ENCODE data around the gene PRKAA1. TPM values are rescaled to one million over a fixed set of nuclear protein-coding genes. Genes with fewer than 3 reads are reported as not detected.

PRKAA1 gene
- total and polyA plus RNA-seq, 12 donors, result 19.5 to 100 (median 59.1) TPM

- Histone ChIP-seq H3K27me3 (no peaks in the 10 kb centered on the region), H3K36me3 (replicated peaks in 1 of 2) (peaks cover 0 to 22% of the 10 kb centered on the region in 2 donors), H3K4me1 (replicated peaks in 1 of 2) (peaks cover 0 to 38% of the 10 kb centered on the region in 2 donors), H3K4me3 (no peak overlapping the region), H3K9me3 (replicated peaks in 1 of 3) (no peaks in the 10 kb centered on the region), H3K27ac (no peak overlapping the region)
- DNase-seq, result no peak
- intact Hi-C loops (cut with DNase I), result no loop called here
- WGBS, 4 donors, result 73 to 83% (median 81%) methylated on average over 5 of the region's 5 CpGs
- TF ChIP-seq CTCF (IDR thresholded peaks at IDR 0.05) (no peak), POLR2A (IDR thresholded peaks at IDR 0.05) (no peak)
Measured at GRCh38 chr5:40780199-40780598, 18.0 kb downstream of the PRKAA1 start.

DNA sequence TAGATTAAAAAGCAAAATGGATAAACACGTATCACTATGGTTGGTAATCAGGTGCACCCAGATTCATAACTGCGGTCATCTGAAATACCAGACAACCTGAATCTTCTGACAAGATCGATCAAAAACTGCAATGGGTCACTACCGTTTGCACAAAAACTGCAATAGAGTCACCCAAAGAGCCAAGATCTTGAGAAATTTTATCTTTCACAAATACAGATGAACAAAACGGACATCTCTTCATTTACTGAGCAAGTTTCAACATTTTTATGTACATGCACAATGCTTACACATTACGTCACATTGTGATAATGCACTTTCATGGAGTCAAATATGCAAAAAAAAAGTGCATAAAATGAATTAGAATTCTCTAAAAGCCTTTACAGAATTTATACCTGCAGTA lies 18.6 kb downstream of the PRKAA1 start:
- TF ChIP-seq POLR2A (IDR thresholded peaks at IDR 0.05) (no peak), CTCF (IDR thresholded peaks at IDR 0.05) (no peak)
- DNase-seq, result no peak
- peaks cover 0 to 38% of the 10 kb centered on the region in 2 donors for H3K4me1 ChIP-seq (replicated peaks in 1 of 2)
- peaks cover 0 to 28% of the 10 kb centered on the region in 2 donors for H3K36me3 ChIP-seq (replicated peaks in 1 of 2)
- H3K4me3 ChIP-seq, result no peak overlapping the region
- no peaks in the 10 kb centered on the region for H3K9me3 ChIP-seq (replicated peaks in 1 of 3)
- WGBS, 4 donors, result 88 to 96% (median 92%) methylated on average over 6 of the region's 6 CpGs
- H3K27ac ChIP-seq, result no peak overlapping the region
- intact Hi-C loops (cut with DNase I), result no loop called here
- no peaks in the 10 kb centered on the region for H3K27me3 ChIP-seq

GRCh38 chr5:40778133-40778532 lies 20.0 kb downstream of the PRKAA1 start:
- Histone ChIP-seq H3K27me3 (no peaks in the 10 kb centered on the region), H3K4me3 (no peak overlapping the region), H3K36me3 (replicated peaks in 1 of 2) (peaks cover 0 to 28% of the 10 kb centered on the region in 2 donors), H3K9me3 (replicated peaks in 1 of 3) (no peaks in the 10 kb centered on the region), H3K4me1 (replicated peaks in 1 of 2) (peaks cover 0 to 28% of the 10 kb centered on the region in 2 donors), H3K27ac (no peak overlapping the region)
- WGBS, 4 donors, result 94 to 98% (median 97%) methylated on average over 1 of the region's 1 CpG
- TF ChIP-seq POLR2A (IDR thresholded peaks at IDR 0.05) (no peak), CTCF (IDR thresholded peaks at IDR 0.05) (no peak)
- intact Hi-C loops (cut with DNase I), result no loop called here
- no peak for DNase-seq

- Histone ChIP-seq H3K36me3 (replicated peaks in 1 of 2) (peaks cover 0 to 30% of the 10 kb centered on the region in 2 donors), H3K9me3 (replicated peaks in 1 of 3) (no peaks in the 10 kb centered on the region), H3K4me3 (no peak overlapping the region), H3K27me3 (no peaks in the 10 kb centered on the region), H3K27ac (no peak overlapping the region), H3K4me1 (replicated peaks in 1 of 2) (peaks cover 0 to 15% of the 10 kb centered on the region in 2 donors)
- WGBS, 4 donors, result 32 to 53% (median 43%) methylated on average over 1 of the region's 1 CpG
- TF ChIP-seq POLR2A (IDR thresholded peaks at IDR 0.05), result no peak
- TF ChIP-seq CTCF (IDR thresholded peaks at IDR 0.05), result no peak
- intact Hi-C loops (cut with DNase I), result no loop called here
- no peak for DNase-seq
Measured at GRCh38 chr5:40776658-40776977, 21.6 kb downstream of the PRKAA1 start.
